Ovary (tissue), 9 donors: ENCODE data around the gene CSAD. TPM values are rescaled to one million over a fixed set of nuclear protein-coding genes. Genes with fewer than 3 reads are reported as not detected.

Experiments
- DNase-seq, 5 donors: peaks; one replicate each; pipeline ENCODE4 v3.0.0-alpha.2; 2019 to 2020
- H3K27ac ChIP-seq, 2 donors: fragments of 200-600 bp; one replicate each; pipeline versions ENCODE4 v1.5.1 to v1.8.0; 2019 to 2022
- H3K27me3 ChIP-seq: fragments of 200-600 bp; one replicate; pipeline ENCODE4 v1.8.0; 2022
- H3K36me3 ChIP-seq: fragments of 200-600 bp; sonication (generic); one replicate; pipeline ENCODE4 v1.5.1; 2019
- H3K4me1 ChIP-seq: one replicate; pipeline ENCODE4 v1.8.1; 2013; ENCODE audit warnings: mild to moderate bottlenecking, moderate library complexity; ENCODE audit not compliant: insufficient read depth
- H3K4me3 ChIP-seq: fragments of 200-600 bp; sonication (generic); one replicate; pipeline ENCODE4 v1.5.1; 2017
- H3K9me3 ChIP-seq, 2 donors: fragments of 200-600 bp in 1 of 2; sonication (generic) in 1 of 2; one replicate each; pipeline versions ENCODE4 v1.5.1 to v1.8.1; 2013 to 2019; ENCODE audit warnings: mild to moderate bottlenecking in 1 of 2, moderate library complexity in 1 of 2
- CTCF ChIP-seq, 3 donors: fragments of 450-650 bp in 2 of 3; fragments of 200-600 bp in 1 of 3; IDR thresholded peaks; one replicate each; pipeline versions ENCODE4 v1.5.1 to v1.8.0; 2016 to 2022; ENCODE audit warnings: antibody characterized with exemption in 3 of 3, mild to moderate bottlenecking in 1 of 3
- EP300 ChIP-seq: sonication (generic); formaldehyde crosslinking; IDR thresholded peaks from one replicate; pipeline ENCODE4 v1.6.1; 2017; ENCODE audit warnings: antibody characterized with exemption
- POLR2A ChIP-seq: fragments of 450-650 bp; IDR thresholded peaks from one replicate; pipeline ENCODE4 v1.6.1; 2017; ENCODE audit warnings: antibody characterized with exemption, mild to moderate bottlenecking, moderate library complexity
- WGBS, 3 donors: extraction: QIAGEN DNeasy Blood & Tissue Kit in 1 of 3; methylation state at CpG; one replicate each; pipeline versions ENCODE4 v1.1.5 to v1.1.7; 2013 to 2017; 5-methylcytosine and 5-hydroxymethylcytosine counted together
- intact Hi-C, 4 donors: fragments of 100-400 bp; cut with DNase I; formaldehyde crosslinking; loops; one replicate each; pipeline versions ENCODE4 v1.11.0 to v1.15.1; 2022 to 2023
- polyA plus RNA-seq, 2 donors: library from polyadenylated mRNA; stranded (reverse); fragments of 200-250 nt in 1 of 2; fragments of 350-450 nt in 1 of 2; fragmentation: Illumina TruSeq in 1 of 2; extraction: RNeasy Lipid Tissue Mini Kit (QIAGEN cat#74804) in 1 of 2; gene quantifications; one replicate each; pipeline ENCODE4 v1.2.3, GENCODE V29; 2013 to 2014
- total RNA-seq, 7 donors: library from RNA; depleted of rRNA in 2 of 7; stranded (reverse); fragments of >200 nt in 2 of 7; fragmentation: NEBNext Ultra II Directional in 3 of 7; extraction: Animal tissue kit (Norgen Biotek cat#: 25700) in 3 of 7; gene quantifications; one replicate each; pipeline versions ENCODE4 v1.1.0 to v1.2.4, GENCODE V29; 2016 to 2023
- donor health status: DM: no; HTN: no; CAD: no; lungs with moderate emphysema.
- donor health status: DM: no; HTN: no; CAD: no.
- donor health status: Bipolar disorder and iron deficiency.
- donor health status: DM: yes; HTN: yes; CAD: no.
- donor health status: DM: no; HTN: no; CAD: no.
- donor health status: DM: yes; HTN: yes; CAD: no.

The CSAD gene
- total and polyA plus RNA-seq, 9 donors: 19.8 to 36.0 (median 28.0) TPM

- intact Hi-C loops: no loop called here
- DNase-seq: no peak
- Histone ChIP-seq H3K27ac (no peak overlapping the region), H3K36me3 (no peaks in the 10 kb centered on the region), H3K4me1 (peaks cover 9% of the 10 kb centered on the region), H3K9me3 (no peaks in the 10 kb centered on the region), H3K27me3 (no peaks in the 10 kb centered on the region), H3K4me3 (no peak overlapping the region)
- TF ChIP-seq CTCF (IDR thresholded peaks at IDR 0.05) (no peak), POLR2A (no peak), EP300 (no peak)
- WGBS, 3 donors: 86 to 91% (median 91%) methylated on average over 4 of the region's 4 CpGs
These were observed 20.9 kb upstream of the CSAD start for GRCh38 chr12:53201639-53202038.

- no peaks in the 10 kb centered on the region for H3K36me3 ChIP-seq
- no peak for TF ChIP-seq EP300
- no peak for TF ChIP-seq CTCF (IDR thresholded peaks at IDR 0.05)
- TF ChIP-seq POLR2A: no peak
- WGBS, 3 donors: 59 to 87% (median 74%) methylated on average over 1 of the region's 1 CpG
- H3K9me3 ChIP-seq: no peaks in the 10 kb centered on the region
- DNase-seq: no peak
- no peaks in the 10 kb centered on the region for H3K27me3 ChIP-seq
- no peak overlapping the region for H3K4me3 ChIP-seq
- intact Hi-C loops: no loop called here
- peaks cover 9% of the 10 kb centered on the region for H3K4me1 ChIP-seq
- no peak overlapping the region for H3K27ac ChIP-seq
These were observed 20.4 kb upstream of the CSAD start for GRCh38 chr12:53201177-53201541.

- intact Hi-C loops: no loop called here
- no peak overlapping the region for H3K27ac ChIP-seq
- 81 to 84% (median 83%) methylated on average over 10 of the region's 10 CpGs for WGBS, 3 donors
These were observed 19.9 kb upstream of the CSAD start for GRCh38 chr12:53200458-53201176.

GRCh38 chr12:53200107-53200457 lies 19.4 kb upstream of the CSAD start:
- H3K9me3 ChIP-seq: no peaks in the 10 kb centered on the region
- H3K27me3 ChIP-seq: no peaks in the 10 kb centered on the region
- DNase-seq: no peak
- peaks cover 9% of the 10 kb centered on the region for H3K4me1 ChIP-seq
- H3K4me3 ChIP-seq: no peak overlapping the region
- WGBS, 3 donors: 89 to 93% (median 91%) methylated on average over 2 of the region's 2 CpGs
- no peaks in the 10 kb centered on the region for H3K36me3 ChIP-seq
- intact Hi-C loops: no loop called here
- TF ChIP-seq EP300 (no peak), POLR2A (no peak), CTCF (IDR thresholded peaks at IDR 0.05) (no peak)
- no peak overlapping the region for H3K27ac ChIP-seq

More at GRCh38 chr12:53200458-53201176, 19.9 kb upstream of the CSAD start:
- H3K4me3 ChIP-seq: no peak overlapping the region
- peaks cover 9% of the 10 kb centered on the region for H3K4me1 ChIP-seq
- no peaks in the 10 kb centered on the region for H3K9me3 ChIP-seq
- no peak for DNase-seq
- TF ChIP-seq CTCF (IDR thresholded peaks at IDR 0.05) (no peak), EP300 (no peak), POLR2A (no peak)
- no peaks in the 10 kb centered on the region for H3K36me3 ChIP-seq
- no peaks in the 10 kb centered on the region for H3K27me3 ChIP-seq
